Karpas-422 (cell line): ENCODE data around the gene CREB3L2. TPM values are rescaled to one million over a fixed set of nuclear protein-coding genes. Genes with fewer than 3 reads are reported as not detected.
"Not testable (repeated sequence)": the region's sequence is repeated elsewhere in the genome, so short reads cannot be mapped to it uniquely, and the experiment has no call there.

Experiments
- DNase-seq: peaks from one replicate; pipeline ENCODE4 v3.0.0-alpha.2; 2015
- H2AFZ ChIP-seq: fragments of 200-600 bp; sonication (generic); 2 replicates; pipeline ENCODE4 v1.6.1; 2014; ENCODE audit warnings: antibody characterized with exemption, low read length, mixed read lengths
- H3K27ac ChIP-seq: fragments of 200-600 bp; sonication (generic); 2 replicates; pipeline ENCODE4 v1.5.1; 2014; ENCODE audit warnings: mild to moderate bottlenecking, low read length, moderate library complexity
- H3K27me3 ChIP-seq: fragments of 200-600 bp; sonication (generic); 2 replicates; pipeline ENCODE4 v1.6.1; 2014; ENCODE audit warnings: low read length, mixed read lengths
- H3K36me3 ChIP-seq: fragments of 200-600 bp; sonication (generic); 2 replicates; pipeline ENCODE4 v1.6.1; 2014; ENCODE audit warnings: low read length, mixed read lengths; ENCODE audit not compliant: insufficient read depth
- H3K4me1 ChIP-seq: fragments of 200-600 bp; sonication (generic); 2 replicates; pipeline ENCODE4 v1.6.1; 2014; ENCODE audit warnings: mild to moderate bottlenecking, low read length, mixed read lengths
- H3K4me2 ChIP-seq: fragments of 200-600 bp; sonication (generic); 2 replicates; pipeline ENCODE4 v1.6.1; 2014; ENCODE audit warnings: low read length, low read depth, mild to moderate bottlenecking; ENCODE audit not compliant: poor library complexity, severe bottlenecking
- H3K4me3 ChIP-seq: fragments of 200-600 bp; sonication (generic); 2 replicates; pipeline ENCODE4 v1.5.1; 2014; ENCODE audit warnings: mild to moderate bottlenecking, antibody characterized with exemption, low read length, mixed read lengths
- H3K79me2 ChIP-seq: fragments of 200-600 bp; sonication (generic); 2 replicates; pipeline ENCODE4 v1.6.1; 2014; ENCODE audit warnings: mild to moderate bottlenecking, low read length, mixed read lengths
- H3K9ac ChIP-seq: fragments of 200-600 bp; sonication (generic); 2 replicates; pipeline ENCODE4 v1.6.0; 2014; ENCODE audit warnings: low read length
- H3K9me2 ChIP-seq: fragments of 200-600 bp; sonication (generic), shearing (Covaris generic); replicated peaks from 2 replicates; pipeline ENCODE4 v1.6.0; 2014; ENCODE audit warnings: mild to moderate bottlenecking, low read length, moderate library complexity; ENCODE audit not compliant: insufficient read depth
- H3K9me3 ChIP-seq: fragments of 300-700, 200-600 bp; sonication (generic); 2 replicates; pipeline ENCODE4 v1.6.1; 2014; ENCODE audit warnings: low read length, mixed read lengths
- H4K20me1 ChIP-seq: fragments of 200-600 bp; sonication (generic); 2 replicates; pipeline ENCODE4 v1.6.1; 2014; ENCODE audit warnings: mild to moderate bottlenecking, antibody characterized with exemption, low read length, low read depth; ENCODE audit not compliant: insufficient read depth
- total RNA-seq: library from RNA; depleted of rRNA; stranded (reverse); fragments of >200 nt; shearing (Covaris generic); gene quantifications from 2 replicates; pipeline ENCODE4 v1.2.3, GENCODE V29; 2014; ENCODE audit warnings: low replicate concordance

The CREB3L2 gene
- total RNA-seq, 1 experiment from 2014 or later: not detected

DNA sequence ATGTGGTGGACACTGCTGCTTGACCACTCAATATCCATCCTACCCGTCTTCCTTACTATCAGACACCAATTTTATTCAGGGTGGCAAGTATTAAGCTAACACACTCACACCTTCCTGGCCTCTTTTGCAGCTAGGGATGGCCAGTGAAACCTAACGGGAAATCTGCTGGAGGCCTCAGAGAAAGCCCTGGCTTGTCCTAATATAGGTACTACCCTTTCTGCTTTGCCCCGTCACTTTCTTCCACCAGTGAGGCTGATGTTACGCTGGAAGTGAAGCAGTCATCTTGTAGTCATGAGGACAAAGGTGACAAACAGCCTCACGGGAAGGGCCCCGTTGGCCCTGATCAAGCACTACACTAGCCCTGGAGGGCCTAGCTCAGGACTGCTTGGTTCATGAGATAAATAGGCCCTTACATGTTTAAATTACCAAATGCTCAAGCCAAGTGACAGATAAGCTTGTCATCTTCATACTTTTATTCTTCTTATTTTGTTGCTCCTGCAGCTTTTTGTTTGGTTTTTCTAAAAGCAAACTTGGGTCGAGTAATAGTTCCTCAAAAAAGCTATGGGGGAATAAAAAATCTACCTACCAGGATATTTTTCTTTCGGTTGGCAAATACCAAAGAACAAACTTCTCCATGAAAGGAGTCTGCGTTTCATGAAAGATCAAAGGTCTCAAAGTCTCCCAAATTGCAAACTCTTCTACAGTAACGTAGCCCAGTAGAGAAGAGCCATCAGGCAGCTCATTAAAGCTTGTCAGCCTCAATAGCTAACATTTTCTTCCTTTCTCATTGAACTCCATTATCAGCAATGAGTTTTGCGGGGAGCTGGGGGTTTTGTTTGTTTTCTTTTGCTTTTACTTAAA lies 17.5 kb downstream of the CREB3L2 start:
- Histone ChIP-seq H3K27ac (no peak overlapping the region), H3K79me2 (no peaks in the 10 kb centered on the region), H3K36me3 (no peaks in the 10 kb centered on the region), H3K4me3 (no peak overlapping the region), H3K4me1 (no peaks in the 10 kb centered on the region), H3K9ac (no peak overlapping the region), H3K9me3 (no peaks in the 10 kb centered on the region), H2AFZ (no peak overlapping the region), H3K9me2 (no peaks in the 10 kb centered on the region), H3K27me3 (no peaks in the 10 kb centered on the region), H4K20me1 (no peaks in the 10 kb centered on the region), H3K4me2 (no peak overlapping the region)
- no peak for DNase-seq

DNA sequence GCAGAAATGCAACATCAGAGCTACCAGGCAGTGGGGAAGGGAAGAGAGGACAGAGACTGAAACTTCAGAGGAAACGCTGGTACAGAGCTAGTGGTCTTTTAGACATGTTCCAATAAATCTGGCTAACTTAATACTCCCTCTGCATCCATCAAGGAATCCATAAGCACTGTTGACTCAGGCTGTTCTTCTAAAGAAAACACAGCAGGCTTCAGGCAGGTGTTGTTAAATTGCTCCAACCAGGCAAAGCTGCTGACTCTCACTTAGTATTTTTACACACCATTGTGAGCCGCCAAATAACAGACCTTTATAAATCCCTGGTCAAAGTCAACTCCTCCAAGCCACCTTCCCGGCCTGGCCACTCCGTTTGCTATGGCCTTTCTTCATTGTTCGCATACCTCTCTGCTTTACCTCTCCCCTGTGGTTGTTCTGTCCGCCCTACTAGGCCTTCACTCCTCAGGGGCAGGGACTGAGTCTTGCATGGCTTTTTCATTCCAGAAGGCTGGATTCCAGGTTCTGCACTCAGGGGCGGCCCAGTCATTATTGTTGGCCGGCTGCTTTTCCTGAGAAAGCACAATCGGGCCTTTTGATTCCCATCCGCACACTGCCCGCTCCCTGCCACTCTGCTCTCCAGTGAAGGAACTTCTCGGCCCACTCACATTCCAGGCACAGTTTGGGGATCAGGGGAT lies 18.4 kb downstream of the CREB3L2 start:
- DNase-seq: no peak
- H2AFZ ChIP-seq: no peak overlapping the region
- no peaks in the 10 kb centered on the region for H3K4me1 ChIP-seq
- no peaks in the 10 kb centered on the region for H4K20me1 ChIP-seq
- no peaks in the 10 kb centered on the region for H3K36me3 ChIP-seq
- H3K79me2 ChIP-seq: no peaks in the 10 kb centered on the region
- no peak overlapping the region for H3K27ac ChIP-seq
- H3K9me2 ChIP-seq: no peaks in the 10 kb centered on the region
- H3K4me2 ChIP-seq: no peak overlapping the region
- H3K9me3 ChIP-seq: no peaks in the 10 kb centered on the region
- H3K27me3 ChIP-seq: no peaks in the 10 kb centered on the region
- no peak overlapping the region for H3K9ac ChIP-seq
- no peak overlapping the region for H3K4me3 ChIP-seq

DNA sequence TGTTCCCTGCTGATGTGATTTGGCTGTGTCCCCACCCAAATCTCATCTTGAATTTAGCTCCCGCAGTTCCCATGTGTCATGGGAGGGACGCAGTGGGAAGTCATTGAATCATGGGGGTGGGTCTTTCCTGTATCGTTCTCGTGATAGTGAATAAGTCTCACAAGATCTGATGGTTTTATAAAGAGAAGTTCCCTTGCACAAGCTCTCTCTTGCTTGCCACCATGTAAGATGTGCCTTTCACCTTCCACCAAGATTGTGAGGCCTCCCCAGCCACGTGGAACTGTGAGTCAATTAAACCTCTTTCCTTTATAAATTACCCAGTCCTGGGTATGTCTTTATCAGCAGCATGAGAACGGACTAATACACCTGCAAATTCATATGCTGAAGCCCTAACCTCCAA lies 19.5 kb downstream of the CREB3L2 start:
- H3K79me2 ChIP-seq, H3K9ac ChIP-seq, H4K20me1 ChIP-seq, H3K36me3 ChIP-seq, H3K4me2 ChIP-seq, H3K9me3 ChIP-seq, DNase-seq, H3K27me3 ChIP-seq, H3K27ac ChIP-seq, H3K9me2 ChIP-seq, H2AFZ ChIP-seq, H3K4me3 ChIP-seq, H3K4me1 ChIP-seq: not testable (repeated sequence)

DNA sequence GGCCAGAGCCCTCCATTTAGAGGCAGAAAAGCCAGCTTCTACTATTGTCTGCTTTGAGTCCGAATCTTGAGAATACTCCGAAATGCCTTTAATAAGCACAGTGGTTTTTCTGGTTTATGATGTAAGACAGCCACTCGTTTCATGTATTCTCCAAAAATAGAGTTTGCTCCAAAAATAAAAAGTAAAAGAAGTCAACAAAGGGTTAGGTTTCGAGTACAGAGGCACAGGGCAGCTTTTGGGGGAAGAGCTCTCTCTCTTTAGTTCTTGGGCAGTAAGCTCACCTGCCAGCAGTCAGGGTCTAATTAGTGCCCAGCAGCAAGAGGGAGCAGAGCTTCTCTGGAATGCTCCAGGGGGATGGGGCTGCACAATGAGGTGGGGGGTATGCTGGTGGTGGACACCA lies 20.2 kb downstream of the CREB3L2 start:
- H4K20me1 ChIP-seq: no peaks in the 10 kb centered on the region
- no peaks in the 10 kb centered on the region for H3K9me2 ChIP-seq
- no peaks in the 10 kb centered on the region for H3K27me3 ChIP-seq
- H3K9ac ChIP-seq: no peak overlapping the region
- DNase-seq: no peak
- no peak overlapping the region for H3K4me3 ChIP-seq
- H3K79me2 ChIP-seq: no peaks in the 10 kb centered on the region
- no peaks in the 10 kb centered on the region for H3K4me1 ChIP-seq
- H2AFZ ChIP-seq: no peak overlapping the region
- no peaks in the 10 kb centered on the region for H3K9me3 ChIP-seq
- no peaks in the 10 kb centered on the region for H3K36me3 ChIP-seq
- H3K4me2 ChIP-seq: no peak overlapping the region
- H3K27ac ChIP-seq: no peak overlapping the region

DNA sequence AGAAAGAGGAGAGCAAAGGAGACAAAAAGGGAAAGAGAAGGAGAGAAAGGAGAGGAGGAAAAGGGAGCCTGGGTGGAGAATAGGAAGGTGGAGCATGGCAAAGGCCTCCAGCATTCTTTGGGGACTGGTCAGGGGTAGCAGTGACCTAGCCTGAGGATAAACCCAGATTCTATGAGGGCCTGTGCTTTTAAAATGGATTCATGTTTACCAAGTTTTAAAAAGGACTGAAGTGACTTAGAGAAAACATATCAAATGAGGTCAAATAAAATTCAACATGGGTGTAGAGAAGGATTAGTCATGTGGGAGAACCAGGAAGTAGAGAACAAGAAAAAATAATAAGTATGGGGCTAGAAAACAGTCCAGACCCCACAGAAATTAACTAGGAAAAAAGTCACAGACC lies 20.7 kb downstream of the CREB3L2 start:
- no peak overlapping the region for H3K4me3 ChIP-seq
- no peaks in the 10 kb centered on the region for H3K9me2 ChIP-seq
- H3K27me3 ChIP-seq: no peaks in the 10 kb centered on the region
- no peak overlapping the region for H3K4me2 ChIP-seq
- no peaks in the 10 kb centered on the region for H3K36me3 ChIP-seq
- DNase-seq: no peak
- no peak overlapping the region for H3K9ac ChIP-seq
- H4K20me1 ChIP-seq: no peaks in the 10 kb centered on the region
- no peaks in the 10 kb centered on the region for H3K4me1 ChIP-seq
- no peak overlapping the region for H3K27ac ChIP-seq
- no peaks in the 10 kb centered on the region for H3K79me2 ChIP-seq
- H2AFZ ChIP-seq: no peak overlapping the region
- no peaks in the 10 kb centered on the region for H3K9me3 ChIP-seq

DNA sequence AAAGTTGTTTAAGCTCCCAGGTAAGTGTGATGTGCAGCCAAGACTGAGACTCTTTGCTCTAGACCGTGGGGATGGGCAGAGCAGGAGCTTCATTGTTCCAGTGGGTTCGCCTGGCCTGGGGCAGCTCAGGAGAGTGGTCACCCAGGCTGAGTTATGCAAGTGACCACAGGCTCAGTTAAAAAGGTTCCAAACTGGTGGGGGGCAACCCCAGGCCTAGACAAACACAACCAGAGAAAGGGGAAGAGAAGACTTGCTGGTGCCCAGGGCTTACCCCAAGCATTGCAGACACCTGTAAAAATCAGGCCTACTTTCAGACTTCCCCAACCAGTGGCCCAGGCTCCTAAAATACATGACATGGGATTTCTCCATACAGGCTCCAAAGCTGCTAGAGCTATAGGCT lies 21.6 kb downstream of the CREB3L2 start:
- Histone ChIP-seq H4K20me1 (no peaks in the 10 kb centered on the region), H2AFZ (no peak overlapping the region), H3K79me2 (no peaks in the 10 kb centered on the region), H3K4me1 (no peaks in the 10 kb centered on the region), H3K27me3 (no peaks in the 10 kb centered on the region), H3K9me2 (no peaks in the 10 kb centered on the region), H3K9ac (no peak overlapping the region), H3K36me3 (no peaks in the 10 kb centered on the region), H3K27ac (no peak overlapping the region), H3K4me2 (no peak overlapping the region), H3K9me3 (no peaks in the 10 kb centered on the region), H3K4me3 (no peak overlapping the region)
- DNase-seq: no peak

DNA sequence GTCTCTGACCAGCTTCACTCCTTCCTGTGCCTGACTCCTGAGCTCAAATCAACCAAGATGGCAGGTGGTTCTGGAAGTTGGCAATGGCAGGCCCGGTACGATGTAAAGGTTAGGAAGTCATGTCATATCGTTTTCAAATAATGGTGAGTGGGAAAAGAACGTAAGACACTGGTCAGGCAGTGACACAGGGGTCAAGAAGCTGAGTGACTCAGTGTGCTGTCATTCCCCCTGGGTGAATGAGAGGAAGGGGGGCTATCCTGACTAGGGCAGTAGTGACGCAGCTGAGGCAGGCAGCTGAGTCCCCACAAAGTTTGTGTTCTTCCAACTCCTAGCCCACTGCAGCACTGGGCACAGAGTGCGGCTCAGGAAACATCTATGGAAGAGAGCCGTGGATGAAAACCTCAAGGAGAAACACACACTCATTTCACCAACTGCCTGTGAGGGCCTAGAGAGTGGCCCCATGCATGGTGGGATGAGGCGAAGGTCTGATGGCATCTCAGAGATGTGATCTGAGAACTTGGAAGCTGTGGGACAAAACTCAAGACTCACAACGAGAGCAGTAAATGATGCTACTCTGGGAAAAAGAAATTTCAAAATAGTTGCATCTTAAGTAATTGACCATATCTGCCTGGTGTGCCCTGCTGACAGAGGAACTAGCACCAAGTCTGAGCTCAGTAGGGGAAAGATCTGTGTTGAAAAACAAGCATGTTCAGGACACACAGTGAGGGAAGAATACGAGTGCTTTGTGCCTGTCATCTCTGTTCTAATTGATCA lies 23.2 kb downstream of the CREB3L2 start:
- H3K9ac ChIP-seq: no peak overlapping the region
- H3K4me1 ChIP-seq: no peaks in the 10 kb centered on the region
- no peaks in the 10 kb centered on the region for H3K79me2 ChIP-seq
- H3K4me2 ChIP-seq: no peak overlapping the region
- no peak overlapping the region for H2AFZ ChIP-seq
- H3K27ac ChIP-seq: no peak overlapping the region
- DNase-seq: no peak
- H3K9me3 ChIP-seq: no peaks in the 10 kb centered on the region
- no peaks in the 10 kb centered on the region for H3K9me2 ChIP-seq
- H3K27me3 ChIP-seq: no peaks in the 10 kb centered on the region
- no peaks in the 10 kb centered on the region for H3K36me3 ChIP-seq
- no peaks in the 10 kb centered on the region for H4K20me1 ChIP-seq
- no peak overlapping the region for H3K4me3 ChIP-seq

DNA sequence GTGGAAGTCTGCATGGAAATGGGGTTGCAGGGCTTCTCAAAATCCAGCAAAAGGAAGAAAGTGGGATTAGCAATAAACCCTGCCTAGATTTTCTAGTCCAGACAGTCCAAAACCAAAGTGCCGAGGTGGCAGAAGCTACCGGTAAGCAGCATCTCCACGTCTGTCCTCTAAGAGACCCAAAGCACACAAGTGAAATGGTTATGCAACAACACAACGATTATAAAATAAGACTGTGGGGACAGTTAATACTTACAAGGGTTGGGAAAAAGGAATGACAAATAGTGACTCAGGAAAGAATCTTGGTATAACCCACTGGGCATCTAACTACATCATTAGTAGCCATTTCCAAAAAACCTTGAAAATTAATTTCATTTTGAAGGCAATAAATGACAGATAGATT lies 24.7 kb downstream of the CREB3L2 start:
- no peak for DNase-seq
- Histone ChIP-seq H3K4me2 (no peak overlapping the region), H3K27me3 (no peaks in the 10 kb centered on the region), H2AFZ (no peak overlapping the region), H3K4me3 (no peak overlapping the region), H3K9ac (no peak overlapping the region), H3K9me2 (no peaks in the 10 kb centered on the region), H3K4me1 (no peaks in the 10 kb centered on the region), H3K36me3 (no peaks in the 10 kb centered on the region), H4K20me1 (no peaks in the 10 kb centered on the region), H3K27ac (no peak overlapping the region), H3K9me3 (no peaks in the 10 kb centered on the region), H3K79me2 (no peaks in the 10 kb centered on the region)
